GM23338 (cell line): ENCODE measurements around the gene ADIPOQ. TPM values are rescaled to one million over a fixed set of nuclear protein-coding genes. Genes with fewer than 3 reads are reported as not detected.
A peak's percentile ranks its signal among the peaks of the same experiment; 100 is the strongest.

Experiments used
- ATAC-seq: fragments of 200-7000 bp; cut with Tn5 transposase; 3 replicates; pipeline ENCODE4 v1.9.1; 2020
- DNase-seq: peaks from one replicate; pipeline ENCODE4 v3.0.0-alpha.2; 2015; ENCODE audit warnings: low spot score
- H2AFZ ChIP-seq: fragments of 200-600 bp; sonication (generic); 2 replicates; pipeline ENCODE4 v1.8.0; 2016; ENCODE audit warnings: antibody characterized with exemption, mild to moderate bottlenecking, moderate library complexity
- H3F3A ChIP-seq: fragments of 200-600 bp; sonication (generic); replicated peaks from 2 replicates; pipeline ENCODE4 v1.8.0; 2017; ENCODE audit warnings: antibody characterized with exemption, mixed run types, low read depth
- H3K27ac ChIP-seq: fragments of 200-600 bp; sonication (generic); 2 replicates; pipeline ENCODE4 v1.6.1; 2016; ENCODE audit warnings: low read depth
- H3K27me3 ChIP-seq: fragments of 200-600 bp; sonication (generic); 2 replicates; pipeline ENCODE4 v1.8.0; 2016; ENCODE audit warnings: mild to moderate bottlenecking, mixed run types, moderate library complexity; ENCODE audit not compliant: insufficient read depth
- H3K36me3 ChIP-seq: fragments of 200-600 bp; sonication (generic); 2 replicates; pipeline ENCODE4 v1.8.0; 2016; ENCODE audit warnings: mild to moderate bottlenecking; ENCODE audit not compliant: insufficient read depth
- H3K4me1 ChIP-seq: fragments of 200-600 bp; sonication (generic); 2 replicates; pipeline ENCODE4 v1.8.0; 2016; ENCODE audit warnings: mild to moderate bottlenecking, moderate library complexity; ENCODE audit not compliant: insufficient read depth
- H3K4me2 ChIP-seq: fragments of 200-600 bp; sonication (generic); 2 replicates; pipeline ENCODE4 v1.7.1; 2017; ENCODE audit warnings: mixed run types
- H3K4me3 ChIP-seq: fragments of 200-600 bp; sonication (generic); 2 replicates; pipeline ENCODE4 v1.6.1; 2016; ENCODE audit warnings: mixed run types
- H3K79me2 ChIP-seq: fragments of 200-600 bp; sonication (generic); replicated peaks from 2 replicates; pipeline ENCODE4 v1.8.0; 2017; ENCODE audit warnings: mild to moderate bottlenecking; ENCODE audit not compliant: insufficient read depth
- H3K9me2 ChIP-seq: fragments of 200-600 bp; sonication (generic); 2 replicates; pipeline ENCODE4 v1.8.0; 2017; ENCODE audit not compliant: insufficient read depth
- H4K20me1 ChIP-seq: fragments of 200-600 bp; sonication (generic); replicated peaks from 2 replicates; pipeline ENCODE4 v1.8.0; 2017; ENCODE audit warnings: mild to moderate bottlenecking; ENCODE audit not compliant: insufficient read depth
- H3K27ac Mint-ChIP-seq: 2 replicates; pipeline ENCODE4 v1.8.0; 2020; ENCODE audit warnings: inconsistent platforms, mild to moderate bottlenecking, moderate library complexity, mixed read lengths
- H3K27me3 Mint-ChIP-seq: 3 replicates; pipeline ENCODE4 v1.8.0; 2022; ENCODE audit warnings: low read depth, mild to moderate bottlenecking, moderate library complexity, mixed read lengths, inconsistent platforms; ENCODE audit not compliant: insufficient read depth, poor library complexity
- H3K36me3 Mint-ChIP-seq: 3 replicates; pipeline ENCODE4 v1.8.0; 2021; ENCODE audit warnings: low read depth, mild to moderate bottlenecking, inconsistent platforms, moderate library complexity, mixed read lengths
- H3K4me1 Mint-ChIP-seq: 3 replicates; pipeline ENCODE4 v1.8.0; 2020; ENCODE audit warnings: mild to moderate bottlenecking, inconsistent platforms, mixed read lengths
- H3K4me3 Mint-ChIP-seq: 3 replicates; pipeline ENCODE4 v1.8.0; 2021; ENCODE audit warnings: moderate library complexity, mild to moderate bottlenecking, inconsistent platforms, mixed read lengths
- H3K9me3 Mint-ChIP-seq: 3 replicates; pipeline ENCODE4 v1.8.0; 2020; ENCODE audit warnings: moderate library complexity, mild to moderate bottlenecking, inconsistent platforms, mixed read lengths
- CREB1 ChIP-seq: fragments of 250-450 bp; sonication (Bioruptor Pico); IDR thresholded peaks from 2 replicates; pipeline ENCODE4 v1.5.0; 2020; ENCODE audit warnings: low read depth, mild to moderate bottlenecking, moderate library complexity
- EZH2 ChIP-seq: fragments of 200-600 bp; sonication (generic); IDR thresholded peaks from one replicate; pipeline ENCODE4 v1.8.0; 2017; ENCODE audit warnings: antibody characterized with exemption, mild to moderate bottlenecking, low read depth; ENCODE audit not compliant: unreplicated experiment
- EZH2phosphoT487 ChIP-seq: fragments of 200-600 bp; sonication (generic); IDR thresholded peaks from one replicate; pipeline ENCODE4 v1.8.1; 2018; ENCODE audit warnings: antibody characterized with exemption; ENCODE audit not compliant: unreplicated experiment
- JUNB ChIP-seq: IDR thresholded peaks from one replicate; pipeline ENCODE4 v1.6.1; 2016; ENCODE audit warnings: antibody characterized with exemption; ENCODE audit not compliant: unreplicated experiment
- NANOG ChIP-seq: IDR thresholded peaks from 2 replicates; pipeline ENCODE4 v1.6.1; 2016; ENCODE audit warnings: antibody characterized with exemption, borderline replicate concordance
- POLR2AphosphoS5 ChIP-seq: IDR thresholded peaks from 2 replicates; pipeline ENCODE4 v1.6.1; 2016; ENCODE audit warnings: antibody characterized with exemption, low read depth
- REST ChIP-seq: IDR thresholded peaks from one replicate; pipeline ENCODE4 v1.6.1; 2018; ENCODE audit warnings: antibody characterized with exemption; ENCODE audit not compliant: unreplicated experiment
- STAT1 ChIP-seq: IDR thresholded peaks from one replicate; pipeline ENCODE4 v1.6.1; 2016; ENCODE audit warnings: antibody characterized with exemption; ENCODE audit not compliant: unreplicated experiment
- ZNF114 ChIP-seq: fragments of 250-450 bp; sonication (Bioruptor Pico); IDR thresholded peaks from 2 replicates; pipeline ENCODE4 v1.5.0; 2020; ENCODE audit warnings: mild to moderate bottlenecking, moderate library complexity
- ZNF331 ChIP-seq: fragments of 250-450 bp; sonication (Bioruptor Pico); IDR thresholded peaks from 2 replicates; pipeline ENCODE4 v1.5.0; 2020; ENCODE audit warnings: low read depth, mild to moderate bottlenecking, moderate library complexity
- ZNF462 ChIP-seq: fragments of 250-450 bp; sonication (Bioruptor Pico); IDR thresholded peaks from 2 replicates; pipeline ENCODE4 v1.5.0; 2020; ENCODE audit warnings: mild to moderate bottlenecking, moderate library complexity
- polyA plus RNA-seq: library from polyadenylated mRNA; unstranded; fragments of >200 nt; fragmentation: Nextera tagmentation; extraction: Ambion mirVana; gene quantifications from 2 replicates; pipeline ENCODE4 v1.2.1, GENCODE V29; 2016
- total RNA-seq: library from RNA; depleted of rRNA; stranded (reverse); fragments of >200 nt; shearing (Covaris generic); gene quantifications from 2 replicates; pipeline ENCODE4 v1.2.3, GENCODE V29; 2014
- TF ChIP-seq, protein P1 (sequence below), 2 experiments: fragments of 200-600 bp in 1 of 2; sonication (generic) in 1 of 2; conservative IDR thresholded peaks; 2 replicates each; pipeline versions ENCODE4 v1.5.1 to v1.6.1; 2016 to 2017; ENCODE audit warnings: antibody characterized with exemption in 2 of 2, low read depth in 2 of 2, mild to moderate bottlenecking in 2 of 2, moderate library complexity in 1 of 2
- TF ChIP-seq, protein P2 (sequence below): IDR thresholded peaks from 2 replicates; pipeline ENCODE4 v1.6.1; 2016; ENCODE audit warnings: antibody characterized with exemption

ADIPOQ gene
- total and polyA plus RNA-seq, 2 experiments from 2014 or later: not detected

- Mint-ChIP-seq H3K27ac (peak overlapping the region; percentile 51), H3K4me1 (peaks cover 33% of the 10 kb centered on the region), H3K9me3 (peaks cover 6% of the 10 kb centered on the region; the same call in 1 of the 3 replicates), H3K36me3 (peaks cover 5% of the 10 kb centered on the region; the same call in 1 of the 3 replicates), H3K27me3 (peaks cover 1% of the 10 kb centered on the region), H3K4me3 (no peak overlapping the region)
- peak overlapping the region; percentile 94 for H2AFZ ChIP-seq
- no peak overlapping the region; the same call in 1 of the 2 replicates for H3K4me3 ChIP-seq
- no peaks in the 10 kb centered on the region for H3F3A ChIP-seq
- no peaks in the 10 kb centered on the region for H3K79me2 ChIP-seq
- no peaks in the 10 kb centered on the region for H3K27me3 ChIP-seq
- DNase-seq (peak; percentile 6), ATAC-seq (peak; percentile 73)
- H3K27ac ChIP-seq: peak overlapping the region; percentile 94
- TF ChIP-seq ZNF331: no peak
- TF ChIP-seq CREB1 (CRISPR knock-in tag): no peak
- no peak for TF ChIP-seq POLR2AphosphoS5
- TF ChIP-seq EZH2phosphoT487: no peak
- TF ChIP-seq, protein P1, sequence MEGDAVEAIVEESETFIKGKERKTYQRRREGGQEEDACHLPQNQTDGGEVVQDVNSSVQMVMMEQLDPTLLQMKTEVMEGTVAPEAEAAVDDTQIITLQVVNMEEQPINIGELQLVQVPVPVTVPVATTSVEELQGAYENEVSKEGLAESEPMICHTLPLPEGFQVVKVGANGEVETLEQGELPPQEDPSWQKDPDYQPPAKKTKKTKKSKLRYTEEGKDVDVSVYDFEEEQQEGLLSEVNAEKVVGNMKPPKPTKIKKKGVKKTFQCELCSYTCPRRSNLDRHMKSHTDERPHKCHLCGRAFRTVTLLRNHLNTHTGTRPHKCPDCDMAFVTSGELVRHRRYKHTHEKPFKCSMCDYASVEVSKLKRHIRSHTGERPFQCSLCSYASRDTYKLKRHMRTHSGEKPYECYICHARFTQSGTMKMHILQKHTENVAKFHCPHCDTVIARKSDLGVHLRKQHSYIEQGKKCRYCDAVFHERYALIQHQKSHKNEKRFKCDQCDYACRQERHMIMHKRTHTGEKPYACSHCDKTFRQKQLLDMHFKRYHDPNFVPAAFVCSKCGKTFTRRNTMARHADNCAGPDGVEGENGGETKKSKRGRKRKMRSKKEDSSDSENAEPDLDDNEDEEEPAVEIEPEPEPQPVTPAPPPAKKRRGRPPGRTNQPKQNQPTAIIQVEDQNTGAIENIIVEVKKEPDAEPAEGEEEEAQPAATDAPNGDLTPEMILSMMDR (conservative IDR thresholded peaks at IDR 0.05; ENCODE audit: low read depth in 2 of 2): no peak
- TF ChIP-seq, protein P2, sequence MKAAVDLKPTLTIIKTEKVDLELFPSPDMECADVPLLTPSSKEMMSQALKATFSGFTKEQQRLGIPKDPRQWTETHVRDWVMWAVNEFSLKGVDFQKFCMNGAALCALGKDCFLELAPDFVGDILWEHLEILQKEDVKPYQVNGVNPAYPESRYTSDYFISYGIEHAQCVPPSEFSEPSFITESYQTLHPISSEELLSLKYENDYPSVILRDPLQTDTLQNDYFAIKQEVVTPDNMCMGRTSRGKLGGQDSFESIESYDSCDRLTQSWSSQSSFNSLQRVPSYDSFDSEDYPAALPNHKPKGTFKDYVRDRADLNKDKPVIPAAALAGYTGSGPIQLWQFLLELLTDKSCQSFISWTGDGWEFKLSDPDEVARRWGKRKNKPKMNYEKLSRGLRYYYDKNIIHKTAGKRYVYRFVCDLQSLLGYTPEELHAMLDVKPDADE: no peak
- TF ChIP-seq EZH2: no peak
- TF ChIP-seq ZNF114 (CRISPR knock-in tag): no peak
- TF ChIP-seq STAT1: no peak
- TF ChIP-seq ZNF462 (CRISPR knock-in tag): no peak
- TF ChIP-seq REST: no peak
- TF ChIP-seq NANOG: no peak
- TF ChIP-seq JUNB: no peak
- no peaks in the 10 kb centered on the region for H4K20me1 ChIP-seq
- peak overlapping the region; percentile 75 for H3K4me2 ChIP-seq
- H3K9me2 ChIP-seq: peaks cover 10% of the 10 kb centered on the region
- peaks cover 31% of the 10 kb centered on the region for H3K4me1 ChIP-seq
- no peaks in the 10 kb centered on the region for H3K36me3 ChIP-seq
These were observed 43.9 kb downstream of the ADIPOQ start for GRCh38 chr3:186886202-186886981.
